Stimulated activated CD4-positive, alpha-beta T cell treated with anti-CD3 and anti-CD28 coated beads, Interleukin-4, amount 100 ng/mL, for 4 hours (primary cell): ENCODE results near the gene CSNK1E.

Experiments used
- DNase-seq, 2 experiments: peaks; one replicate each; pipeline ENCODE4 v3.0.0-alpha.2; 2020

CSNK1E gene

GRCh38 chr22:38249301-38249700 is 67.9 kb downstream of the CSNK1E start:
- DNase-seq: no peak

- no peak for DNase-seq
Observed at GRCh38 chr22:38248280-38248679, 69.0 kb downstream of the CSNK1E start.

GRCh38 chr22:38247713-38248112 is 69.5 kb downstream of the CSNK1E start:
- no peak for DNase-seq

- no peak for DNase-seq
Observed at GRCh38 chr22:38246692-38247091, 70.5 kb downstream of the CSNK1E start.

GRCh38 chr22:38246046-38246658 is 71.1 kb downstream of the CSNK1E start:
- no peak for DNase-seq

GRCh38 chr22:38244106-38244505 is 73.1 kb downstream of the CSNK1E start:
- no peak for DNase-seq

- DNase-seq: no peak
Observed at GRCh38 chr22:38243007-38243765, 74.0 kb downstream of the CSNK1E start.

GRCh38 chr22:38240734-38241252 is 76.4 kb downstream of the CSNK1E start:
- DNase-seq: no peak
